Gastrocnemius medialis (tissue), 4 donors: ENCODE measurements around the gene GALNTL6. TPM values are rescaled to one million over a fixed set of nuclear protein-coding genes. Genes with fewer than 3 reads are reported as not detected.

Experiments
- ATAC-seq, 2 donors: fragments of 150-250 bp; one replicate each; pipeline ENCODE4 v1.9.1; 2016
- DNase-seq, 2 donors: peaks; one replicate each; pipeline ENCODE4 v3.0.0-alpha.2; 2019
- H3K27ac ChIP-seq, 4 donors: fragments of 200-600 bp; sonication (generic); 1 replicate in 1 of 4; 2 replicates in 3 of 4; pipeline ENCODE4 v1.5.1; 2016 to 2018; ENCODE audit warnings: mild to moderate bottlenecking in 2 of 4, moderate library complexity in 1 of 4
- H3K27me3 ChIP-seq, 3 donors: fragments of 200-600 bp; sonication (generic) in 2 of 3; 1 replicate in 1 of 3; 2 replicates in 2 of 3; pipeline versions ENCODE4 v1.5.1 to v1.6.0; 2016 to 2019; ENCODE audit warnings: mild to moderate bottlenecking in 1 of 3, moderate library complexity in 1 of 3
- H3K36me3 ChIP-seq, 2 donors: fragments of 200-600 bp; sonication (generic) in 1 of 2; one replicate each; pipeline ENCODE4 v1.5.1; 2017 to 2018
- H3K4me1 ChIP-seq, 2 donors: fragments of 200-600 bp; sonication (generic) in 1 of 2; one replicate each; pipeline ENCODE4 v1.5.1; 2016 to 2017; ENCODE audit warnings: mild to moderate bottlenecking in 2 of 2
- H3K4me3 ChIP-seq, 4 donors: fragments of 200-600 bp; sonication (generic) in 3 of 4; 1 replicate in 1 of 4; 2 replicates in 3 of 4; pipeline ENCODE4 v1.5.1; 2016 to 2019; ENCODE audit warnings: mild to moderate bottlenecking in 2 of 4
- H3K9me3 ChIP-seq, 3 donors: fragments of 200-600 bp; sonication (generic) in 2 of 3; 1 replicate in 1 of 3; 2 replicates in 2 of 3; pipeline ENCODE4 v1.5.1; 2016 to 2019
- POLR2A ChIP-seq, 2 donors: fragments of 450-650 bp; IDR thresholded peaks; one replicate each; pipeline ENCODE4 v1.6.1; 2017; ENCODE audit warnings: antibody characterized with exemption in 2 of 2, mild to moderate bottlenecking in 2 of 2, moderate library complexity in 2 of 2
- in situ Hi-C, 4 donors: fragments of 200-750 bp; cut with MboI; loops; one replicate each; pipeline versions ENCODE4 v1.15.0 to v1.8.0; 2017; ENCODE audit warnings: low sequenced_read_pairs in 4 of 4
- intact Hi-C: fragments of 100-400 bp; cut with DNase I; formaldehyde crosslinking; loops from one replicate; pipeline ENCODE4 v1.15.1; 2023; ENCODE audit warnings: low total_unique reads
- total RNA-seq, 4 donors: library from RNA; depleted of rRNA; stranded (reverse); fragments of >200 nt; gene quantifications; one replicate each; pipeline versions ENCODE4 v1.1.0 to v1.2.3, GENCODE V29; 2016
- TF ChIP-seq, protein P1 (sequence below), 5 experiments: fragments of 450-650 bp in 3 of 5; fragments of 200-600 bp in 2 of 5; sonication (generic) in 2 of 5; IDR thresholded peaks in 4 of 5; conservative IDR thresholded peaks in 1 of 5; 1 replicate in 4 of 5; 2 replicates in 1 of 5; pipeline ENCODE4 v1.5.1; 2016 to 2019; ENCODE audit warnings: antibody characterized with exemption in 5 of 5, mild to moderate bottlenecking in 3 of 5, moderate library complexity in 3 of 5

Gene GALNTL6
- total RNA-seq, 4 donors from 2014 or later = not detected

DNA sequence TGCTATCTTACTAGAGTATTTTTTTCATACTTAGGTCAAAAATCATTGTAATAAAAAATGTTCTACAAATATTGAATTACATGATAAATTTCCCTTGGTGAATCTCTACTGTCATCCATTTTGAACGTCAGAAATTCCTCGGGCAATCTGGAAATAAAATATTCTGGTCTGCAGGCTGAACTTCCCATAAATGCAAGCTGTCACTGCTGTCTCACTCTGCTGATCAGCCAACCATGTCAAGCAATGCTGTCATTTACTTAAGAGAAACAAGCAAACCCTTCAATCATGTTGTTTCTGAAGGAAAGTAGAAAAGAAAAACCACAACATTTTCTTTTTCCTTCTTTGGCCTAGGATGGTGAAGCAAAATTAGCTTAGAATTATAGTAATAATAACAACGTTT is 841.3 kb downstream of the GALNTL6 start:
- Histone ChIP-seq H3K4me3 (no peak overlapping the region), H3K4me1 (no peaks in the 10 kb centered on the region), H3K27ac (no peak overlapping the region), H3K27me3 (no peaks in the 10 kb centered on the region), H3K36me3 (no peaks in the 10 kb centered on the region), H3K9me3 (no peaks in the 10 kb centered on the region)
- TF ChIP-seq, protein P1, sequence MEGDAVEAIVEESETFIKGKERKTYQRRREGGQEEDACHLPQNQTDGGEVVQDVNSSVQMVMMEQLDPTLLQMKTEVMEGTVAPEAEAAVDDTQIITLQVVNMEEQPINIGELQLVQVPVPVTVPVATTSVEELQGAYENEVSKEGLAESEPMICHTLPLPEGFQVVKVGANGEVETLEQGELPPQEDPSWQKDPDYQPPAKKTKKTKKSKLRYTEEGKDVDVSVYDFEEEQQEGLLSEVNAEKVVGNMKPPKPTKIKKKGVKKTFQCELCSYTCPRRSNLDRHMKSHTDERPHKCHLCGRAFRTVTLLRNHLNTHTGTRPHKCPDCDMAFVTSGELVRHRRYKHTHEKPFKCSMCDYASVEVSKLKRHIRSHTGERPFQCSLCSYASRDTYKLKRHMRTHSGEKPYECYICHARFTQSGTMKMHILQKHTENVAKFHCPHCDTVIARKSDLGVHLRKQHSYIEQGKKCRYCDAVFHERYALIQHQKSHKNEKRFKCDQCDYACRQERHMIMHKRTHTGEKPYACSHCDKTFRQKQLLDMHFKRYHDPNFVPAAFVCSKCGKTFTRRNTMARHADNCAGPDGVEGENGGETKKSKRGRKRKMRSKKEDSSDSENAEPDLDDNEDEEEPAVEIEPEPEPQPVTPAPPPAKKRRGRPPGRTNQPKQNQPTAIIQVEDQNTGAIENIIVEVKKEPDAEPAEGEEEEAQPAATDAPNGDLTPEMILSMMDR (IDR thresholded peaks at IDR 0.05 in 4 of 5, conservative IDR thresholded peaks at IDR 0.05 in 1 of 5) = no peak
- no peak for TF ChIP-seq POLR2A (IDR thresholded peaks at IDR 0.05)
- DNase-seq = no peak
- intact Hi-C loops = no loop called here
- in situ Hi-C loops = no loop called here
- no peak for ATAC-seq

DNA sequence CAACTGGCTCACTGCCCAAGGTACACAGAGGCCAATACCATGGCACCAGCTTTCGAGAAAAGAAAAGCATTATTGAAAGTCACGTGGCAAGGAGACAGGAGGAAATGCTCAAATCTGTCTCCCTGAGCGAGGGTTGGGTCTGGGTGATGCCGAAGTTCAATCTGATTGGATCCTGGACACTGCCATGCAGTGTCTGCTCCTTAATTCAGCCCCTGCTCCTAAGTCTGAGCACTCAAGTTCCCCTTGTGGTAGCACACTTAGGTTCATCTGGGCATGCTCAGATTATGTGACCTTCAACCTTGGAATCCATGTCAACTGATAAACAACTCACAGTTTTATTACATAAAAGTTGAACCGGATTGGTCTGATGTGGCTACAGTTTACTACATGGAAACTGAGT is 842.9 kb downstream of the GALNTL6 start:
- H3K36me3 ChIP-seq = no peaks in the 10 kb centered on the region
- in situ Hi-C loops = no loop called here
- intact Hi-C loops = no loop called here
- ATAC-seq = no peak
- no peaks in the 10 kb centered on the region for H3K27me3 ChIP-seq
- H3K4me3 ChIP-seq = no peak overlapping the region
- no peaks in the 10 kb centered on the region for H3K4me1 ChIP-seq
- TF ChIP-seq, protein P1 (IDR thresholded peaks at IDR 0.05 in 4 of 5, conservative IDR thresholded peaks at IDR 0.05 in 1 of 5) = no peak
- no peak for TF ChIP-seq POLR2A (IDR thresholded peaks at IDR 0.05)
- no peaks in the 10 kb centered on the region for H3K9me3 ChIP-seq
- H3K27ac ChIP-seq = no peak overlapping the region
- no peak for DNase-seq

DNA sequence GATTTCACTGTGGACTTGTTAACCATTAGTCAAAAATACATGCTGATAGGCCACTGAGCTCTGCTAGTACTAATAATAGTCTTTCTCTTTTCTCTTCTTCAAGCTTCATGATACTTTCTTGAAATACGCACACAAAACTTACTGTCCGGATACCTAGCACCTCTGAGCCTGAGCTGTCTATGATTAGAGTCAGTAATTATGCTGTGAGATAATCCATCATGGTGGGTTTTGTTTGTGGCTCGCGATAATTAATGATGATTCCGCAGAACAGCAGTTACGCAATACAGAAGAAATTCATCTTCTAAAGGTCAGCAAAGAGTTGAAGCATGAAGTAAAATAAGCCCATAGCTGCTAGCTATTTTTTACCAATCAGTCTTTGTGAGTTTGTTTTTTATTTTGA is 843.9 kb downstream of the GALNTL6 start:
- intact Hi-C loops (no loop called here), in situ Hi-C loops (no loop called here)
- H3K27me3 ChIP-seq = no peaks in the 10 kb centered on the region
- H3K9me3 ChIP-seq = no peaks in the 10 kb centered on the region
- H3K27ac ChIP-seq = no peak overlapping the region
- no peak for DNase-seq
- H3K4me1 ChIP-seq = no peaks in the 10 kb centered on the region
- no peaks in the 10 kb centered on the region for H3K36me3 ChIP-seq
- TF ChIP-seq POLR2A (IDR thresholded peaks at IDR 0.05) = no peak
- TF ChIP-seq, protein P1 (IDR thresholded peaks at IDR 0.05 in 4 of 5, conservative IDR thresholded peaks at IDR 0.05 in 1 of 5) = no peak
- no peak for ATAC-seq
- no peak overlapping the region for H3K4me3 ChIP-seq

DNA sequence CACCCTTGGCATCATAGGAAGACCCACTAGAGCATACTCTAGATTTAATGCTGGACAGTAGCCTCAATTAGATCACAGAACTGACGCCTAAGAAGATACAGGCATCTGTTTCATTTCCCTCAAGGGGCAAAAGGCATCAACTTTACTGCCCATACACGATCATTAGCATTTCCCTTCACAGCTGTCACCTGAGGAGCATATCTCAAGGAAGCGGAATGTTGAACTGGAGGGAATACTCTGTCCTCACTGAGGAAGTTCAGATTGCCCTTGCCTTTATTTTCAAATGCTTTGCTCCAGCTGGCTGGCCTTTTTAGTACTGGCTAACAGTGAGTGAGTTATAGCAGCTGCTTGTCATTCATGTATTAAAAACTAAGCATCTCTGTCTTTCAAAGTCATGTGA is 847.0 kb downstream of the GALNTL6 start:
- H3K9me3 ChIP-seq = no peaks in the 10 kb centered on the region
- ATAC-seq (no peak), DNase-seq (no peak)
- H3K36me3 ChIP-seq = no peaks in the 10 kb centered on the region
- no peaks in the 10 kb centered on the region for H3K27me3 ChIP-seq
- in situ Hi-C loops (no loop called here), intact Hi-C loops (no loop called here)
- H3K4me3 ChIP-seq = no peak overlapping the region
- no peak overlapping the region for H3K27ac ChIP-seq
- TF ChIP-seq POLR2A (IDR thresholded peaks at IDR 0.05) = no peak
- TF ChIP-seq, protein P1 (IDR thresholded peaks at IDR 0.05 in 4 of 5, conservative IDR thresholded peaks at IDR 0.05 in 1 of 5) = no peak
- H3K4me1 ChIP-seq = no peaks in the 10 kb centered on the region

DNA sequence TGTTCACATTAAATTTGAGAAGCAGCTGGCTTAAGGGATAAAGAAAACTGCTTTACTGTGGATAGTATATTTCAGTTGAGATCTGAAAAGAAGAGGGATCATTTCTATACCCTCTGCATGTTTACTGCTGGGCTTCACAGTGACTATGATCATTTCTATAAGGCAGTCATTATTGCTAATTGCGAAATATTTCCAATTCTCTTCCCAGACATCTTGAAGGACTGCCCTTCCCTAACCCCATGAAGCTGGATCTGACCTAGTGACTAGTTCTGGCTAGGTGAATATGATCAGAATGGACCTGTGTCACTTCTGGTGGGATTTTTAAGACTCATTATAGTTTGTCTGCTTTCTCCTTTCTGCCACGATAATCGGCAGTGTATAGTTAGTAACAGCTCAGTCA is 848.9 kb downstream of the GALNTL6 start:
- H3K4me1 ChIP-seq = no peaks in the 10 kb centered on the region
- H3K27me3 ChIP-seq = no peaks in the 10 kb centered on the region
- no peak overlapping the region for H3K27ac ChIP-seq
- ATAC-seq (no peak), DNase-seq (no peak)
- no peaks in the 10 kb centered on the region for H3K9me3 ChIP-seq
- TF ChIP-seq, protein P1 (IDR thresholded peaks at IDR 0.05 in 4 of 5, conservative IDR thresholded peaks at IDR 0.05 in 1 of 5) = no peak
- TF ChIP-seq POLR2A (IDR thresholded peaks at IDR 0.05) = no peak
- intact Hi-C loops = no loop called here
- no peak overlapping the region for H3K4me3 ChIP-seq
- in situ Hi-C loops = no loop called here
- H3K36me3 ChIP-seq = no peaks in the 10 kb centered on the region
